Endothelial cell of umbilical vein (primary cell): ENCODE data around the gene CLEC12A. TPM values are rescaled to one million over a fixed set of nuclear protein-coding genes. Genes with fewer than 3 reads are reported as not detected.

Experiments
- Bru-seq: library from RNA; stranded (reverse); fragments of 400-500 nt; gene quantifications from one replicate; lab custom pipeline; 2021; lab: Mats Ljungman, UMichigan
- BruChase-seq, 2 experiments: library from RNA; stranded (reverse); fragments of 400-500 nt; gene quantifications; one replicate each; lab custom pipeline; 2021; lab: Mats Ljungman, UMichigan
- BruUV-seq: library from RNA; stranded (reverse); fragments of 400-500 nt; replicated peaks from 2 replicates; lab custom pipeline; 2021; lab: Mats Ljungman, UMichigan
- CTCF ChIA-PET: fragments of 300-600, 350-600 bp; sonication (Branson Sonifier 250); formaldehyde crosslinking; loops from one replicate; lab custom pipeline; 2021; ENCODE audit warnings: antibody characterized with exemption, inconsistent platforms; lab: Charles Lee
- POLR2A ChIA-PET: fragments of 300-600, 350-600 bp; sonication (Branson Sonifier 250); formaldehyde crosslinking; loops from one replicate; lab custom pipeline; 2021; ENCODE audit warnings: antibody characterized with exemption, inconsistent platforms; lab: Charles Lee
- DNase-seq: peaks from one replicate; pipeline ENCODE4 v3.0.0-alpha.2; 2011; ENCODE audit warnings: low read depth, low spot score
- FAIRE-seq: peaks from 2 replicates; lab custom pipeline; 2011; peaks lifted over from hg19 to GRCh38; lab: Jason Lieb, UNC
- H2AFZ ChIP-seq: 2 replicates; pipeline ENCODE4 v1.6.0; 2012; ENCODE audit warnings: low read depth, low read length, control low read depth, inconsistent platforms
- H3K27ac ChIP-seq: 2 replicates; pipeline ENCODE4 v1.5.1; 2011; ENCODE audit warnings: low read depth, mild to moderate bottlenecking, control low read depth, low read length, moderate library complexity; ENCODE audit not compliant: insufficient read depth
- H3K27me3 ChIP-seq, 2 experiments: 2 replicates each; pipeline versions ENCODE4 v1.6.0 to v1.6.1; 2011; ENCODE audit warnings: low read length in 2 of 2, mixed read lengths in 1 of 2; ENCODE audit not compliant: control insufficient read depth in 2 of 2, insufficient read depth in 2 of 2
- H3K36me3 ChIP-seq, 2 experiments: 2 replicates in 1 of 2; 3 replicates in 1 of 2; pipeline ENCODE4 v1.5.1; 2011; ENCODE audit warnings: low read length in 2 of 2, mild to moderate bottlenecking in 1 of 2, moderate library complexity in 1 of 2; ENCODE audit not compliant: control insufficient read depth in 2 of 2, insufficient read depth in 2 of 2; ENCODE audit errors: extremely low read depth in 1 of 2
- H3K4me1 ChIP-seq: 3 replicates; pipeline ENCODE4 v1.5.1; 2011; ENCODE audit warnings: mild to moderate bottlenecking, low read length; ENCODE audit not compliant: control insufficient read depth, insufficient read depth; ENCODE audit errors: extremely low read depth
- H3K4me2 ChIP-seq: 2 replicates; pipeline ENCODE4 v1.6.1; 2011; ENCODE audit warnings: low read length, control low read depth, mixed read lengths; ENCODE audit not compliant: insufficient read depth
- H3K4me3 ChIP-seq, 3 experiments: fragments of 200-600 bp in 1 of 3; sonication (generic), shearing (Covaris generic) in 1 of 3; replicated peaks in 1 of 3; 2 replicates each; pipeline ENCODE4 v1.5.1; 2011 to 2016; ENCODE audit warnings: control low read depth in 3 of 3, low read length in 3 of 3, mild to moderate bottlenecking in 2 of 3, inconsistent platforms in 1 of 3, low read depth in 1 of 3, moderate library complexity in 1 of 3; ENCODE audit not compliant: insufficient read depth in 1 of 3
- H3K79me2 ChIP-seq: 2 replicates; pipeline ENCODE4 v1.6.0; 2012; ENCODE audit warnings: low read length, inconsistent platforms; ENCODE audit not compliant: control insufficient read depth, insufficient read depth
- H3K9ac ChIP-seq: replicated peaks from 2 replicates; pipeline ENCODE3; 2011; ENCODE audit warnings: low read length, control low read depth; ENCODE audit not compliant: insufficient read depth; ENCODE audit errors: extremely low read depth
- H3K9me1 ChIP-seq: replicated peaks from 3 replicates; pipeline ENCODE4 v1.6.0; 2011; ENCODE audit warnings: mild to moderate bottlenecking, low read length; ENCODE audit not compliant: control insufficient read depth, insufficient read depth; ENCODE audit errors: extremely low read depth
- H3K9me3 ChIP-seq: replicated peaks from 2 replicates; pipeline ENCODE4 v1.5.1; 2012; ENCODE audit warnings: low read length, inconsistent platforms; ENCODE audit not compliant: control insufficient read depth, insufficient read depth
- H4K20me1 ChIP-seq: replicated peaks from 2 replicates; pipeline ENCODE3; 2011; ENCODE audit warnings: mild to moderate bottlenecking, low read length; ENCODE audit not compliant: control insufficient read depth, insufficient read depth; ENCODE audit errors: extremely low read depth
- EZH2 ChIP-seq: IDR thresholded peaks from 2 replicates; pipeline ENCODE4 v1.6.1; 2012; ENCODE audit warnings: borderline replicate concordance, low read depth, mild to moderate bottlenecking, moderate library complexity, low read length, inconsistent platforms; ENCODE audit not compliant: severe bottlenecking
- FOS ChIP-seq: IDR thresholded peaks from 2 replicates; pipeline ENCODE4 v1.6.1; 2011; ENCODE audit warnings: mild to moderate bottlenecking, low read length, moderate library complexity, borderline replicate concordance; ENCODE audit not compliant: insufficient read depth
- GATA2 ChIP-seq: IDR thresholded peaks from 2 replicates; pipeline ENCODE4 v1.7.0; 2011; ENCODE audit warnings: low read depth, mild to moderate bottlenecking, moderate library complexity, mixed read lengths, low read length; ENCODE audit not compliant: insufficient read length, insufficient read depth
- JUN ChIP-seq: IDR thresholded peaks from 2 replicates; pipeline ENCODE4 v1.6.1; 2011; ENCODE audit warnings: borderline replicate concordance, low read depth; ENCODE audit not compliant: insufficient read length, insufficient read depth
- MYC ChIP-seq: IDR thresholded peaks from one replicate; pipeline ENCODE4 v1.6.1; 2011; ENCODE audit warnings: mild to moderate bottlenecking, low read depth, low read length
- POLR2A ChIP-seq: IDR thresholded peaks from 2 replicates; pipeline ENCODE4 v1.6.1; 2012; ENCODE audit warnings: low read depth, mild to moderate bottlenecking, control low read depth, low read length
- POLR2AphosphoS5 ChIP-seq: IDR thresholded peaks from 2 replicates; pipeline ENCODE4 v1.6.1; 2012; ENCODE audit warnings: low read depth, mild to moderate bottlenecking, control low read depth, low read length, moderate library complexity; ENCODE audit not compliant: insufficient read depth
- dilution Hi-C: fragments of 300-500 bp; cut with MboI; formaldehyde crosslinking; loops from one replicate; pipeline ENCODE4 v1.15.0; 2019; ENCODE audit warnings: low sequenced_read_pairs; ENCODE audit not compliant: extremely low pct_ligation_motif_present
- intact Hi-C: fragments of 100-400 bp; cut with micrococcal nuclease; formaldehyde crosslinking; loops from one replicate; pipeline ENCODE4 v1.10.0; 2022
- long read RNA-seq: library from polyadenylated mRNA; stranded (forward); transcript quantifications from one replicate; pipeline ENCODE4 v2.0.0, GENCODE V29; 2021
- polyA minus RNA-seq, 3 experiments: library from RNA; depleted of rRNA, polyadenylated mRNA; stranded (reverse); fragments of >200 nt; gene quantifications; 1 replicate in 1 of 3; 2 replicates in 2 of 3; pipeline ENCODE4 v1.2.3, GENCODE V29; 2011
- polyA plus RNA-seq, 4 experiments: library from polyadenylated mRNA; depleted of rRNA in 3 of 4; stranded (reverse) in 3 of 4; unstranded in 1 of 4; fragments of >200 nt; gene quantifications; 2 replicates each; pipeline versions ENCODE4 v1.2.1 to v1.2.3, GENCODE V29; 2011 to 2012; ENCODE audit warnings: missing spikeins in 1 of 4
- total RNA-seq: library from RNA; stranded (reverse); gene quantifications from 2 replicates; pipeline ENCODE4 v1.2.3, GENCODE V29; 2021
- TF ChIP-seq, protein P1 (sequence below), 2 donors: IDR thresholded peaks; 1 replicate in 1 of 2; 2 replicates in 1 of 2; pipeline ENCODE4 v1.5.1; 2011; ENCODE audit warnings: low read length in 2 of 2, mild to moderate bottlenecking in 2 of 2, moderate library complexity in 2 of 2, control low read depth in 1 of 2, inconsistent platforms in 1 of 2, low read depth in 1 of 2; ENCODE audit not compliant: insufficient read depth in 1 of 2; ENCODE audit errors: extremely low read depth in 1 of 2
- TF ChIP-seq, protein P2 (sequence below): IDR thresholded peaks from 2 replicates; pipeline ENCODE4 v1.6.1; 2011; ENCODE audit not compliant: insufficient read depth, insufficient read length

Gene CLEC12A
- not detected in 2 replicates for total RNA-seq
- not detected in 2 replicates for polyA plus RNA-seq
- polyA plus RNA-seq (2011; cell fraction: cytosol; rRNA removed), result not detected in 2 replicates
- not detected in 2 replicates for polyA plus RNA-seq (2011; cell fraction: nucleus; rRNA removed)
- polyA plus RNA-seq (2012), result not detected in 2 replicates
- not detected in 2 replicates for polyA minus RNA-seq
- not detected for polyA minus RNA-seq (2011; cell fraction: cytosol; rRNA and poly(A)+ RNA removed)
- not detected in 2 replicates for polyA minus RNA-seq (2011; cell fraction: nucleus; rRNA and poly(A)+ RNA removed)
- Bru-seq, nascent RNA, result not detected
- BruChase-seq, experiment 1, labeled RNA remaining after a 6-hour chase, result percentile 3 among the genes with signal in this experiment
- BruChase-seq, experiment 2, labeled RNA remaining after a 2-hour chase, result not detected
- long read RNA-seq, partial matches to known transcripts, result 0 of 3 reads
- long read RNA-seq, other reads (novel, unspliced or antisense), result 3 of 3 reads

DNA sequence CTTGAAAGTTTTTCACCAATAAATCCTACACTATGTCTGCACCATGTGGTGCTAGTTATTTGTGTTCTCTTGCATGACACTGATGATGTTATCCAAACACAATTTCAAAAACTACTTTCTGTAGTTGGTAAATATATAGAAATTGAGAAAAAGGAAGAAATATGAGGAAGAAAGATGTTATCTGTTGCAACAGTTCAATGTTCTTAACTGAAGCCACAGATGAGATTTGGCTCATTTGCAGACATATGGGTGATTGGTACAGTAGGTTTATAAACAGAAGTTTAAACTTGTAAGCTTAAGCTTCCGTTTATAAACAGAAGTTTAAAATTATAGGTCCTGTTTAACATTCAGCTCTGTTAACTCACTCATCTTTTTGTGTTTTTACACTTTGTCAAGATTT, at the start of gene CLEC12A:
TSS of gene CLEC12A (plus strand) at position 229 of the 400 bp plus-strand sequence. CDS start 188 bp downstream, outside the sequence.
- Histone ChIP-seq H3K4me1 (no peaks in the 10 kb centered on the region), H3K4me2 (no peak within 1 kb of the TSS), H3K9me3 (no peaks in the 10 kb centered on the region), H3K9ac (no peak within 1 kb of the TSS), H3K79me2 (no peaks in the 10 kb centered on the region), H3K36me3 (no peaks in the 10 kb centered on the region), H2AFZ (no peak within 1 kb of the TSS), H3K9me1 (no peaks in the 10 kb centered on the region), H3K4me3 (no peak within 1 kb of the TSS), H4K20me1 (no peaks in the 10 kb centered on the region), H3K27me3 (peaks cover 3 to 5% of the 10 kb centered on the region in 2 experiments), H3K27ac (no peak within 1 kb of the TSS)
- TF ChIP-seq MYC (no peak), JUN (no peak), EZH2 (no peak), GATA2 (no peak), POLR2AphosphoS5 (no peak), FOS (no peak), POLR2A (no peak)
- TF ChIP-seq, protein P1, sequence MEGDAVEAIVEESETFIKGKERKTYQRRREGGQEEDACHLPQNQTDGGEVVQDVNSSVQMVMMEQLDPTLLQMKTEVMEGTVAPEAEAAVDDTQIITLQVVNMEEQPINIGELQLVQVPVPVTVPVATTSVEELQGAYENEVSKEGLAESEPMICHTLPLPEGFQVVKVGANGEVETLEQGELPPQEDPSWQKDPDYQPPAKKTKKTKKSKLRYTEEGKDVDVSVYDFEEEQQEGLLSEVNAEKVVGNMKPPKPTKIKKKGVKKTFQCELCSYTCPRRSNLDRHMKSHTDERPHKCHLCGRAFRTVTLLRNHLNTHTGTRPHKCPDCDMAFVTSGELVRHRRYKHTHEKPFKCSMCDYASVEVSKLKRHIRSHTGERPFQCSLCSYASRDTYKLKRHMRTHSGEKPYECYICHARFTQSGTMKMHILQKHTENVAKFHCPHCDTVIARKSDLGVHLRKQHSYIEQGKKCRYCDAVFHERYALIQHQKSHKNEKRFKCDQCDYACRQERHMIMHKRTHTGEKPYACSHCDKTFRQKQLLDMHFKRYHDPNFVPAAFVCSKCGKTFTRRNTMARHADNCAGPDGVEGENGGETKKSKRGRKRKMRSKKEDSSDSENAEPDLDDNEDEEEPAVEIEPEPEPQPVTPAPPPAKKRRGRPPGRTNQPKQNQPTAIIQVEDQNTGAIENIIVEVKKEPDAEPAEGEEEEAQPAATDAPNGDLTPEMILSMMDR (IDR thresholded peaks at IDR 0.05; ENCODE audit: extremely low read depth in 1 of 2, insufficient read depth in 1 of 2, low read depth in 1 of 2, low read length in 2 of 2), result no peak
- TF ChIP-seq, protein P2, sequence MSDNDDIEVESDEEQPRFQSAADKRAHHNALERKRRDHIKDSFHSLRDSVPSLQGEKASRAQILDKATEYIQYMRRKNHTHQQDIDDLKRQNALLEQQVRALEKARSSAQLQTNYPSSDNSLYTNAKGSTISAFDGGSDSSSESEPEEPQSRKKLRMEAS, result no peak
- dilution Hi-C loops (no loop called here), intact Hi-C loops (no loop called here)
- no TSS peak for BruUV-seq
- ChIA-PET CTCF (interaction anchor here (1.2 kb wide), 1 partner anchor 31 kb away, joined by 4 read pairs; no protein-coding TSS in a partner anchor), POLR2A (no interaction called here)
- no peak for DNase-seq
- FAIRE-seq, result no peak
